Upper lobe of right lung (tissue), 1 donor: Measurements from ENCODE around the gene SLC13A1. TPM values are rescaled to one million over a fixed set of nuclear protein-coding genes. Genes with fewer than 3 reads are reported as not detected.
"Not testable (repeated sequence)": the region's sequence is repeated elsewhere in the genome, so short reads cannot be mapped to it uniquely, and the experiment has no call there.

Source experiments
- ATAC-seq: fragments of 200-7000 bp; cut with Tn5 transposase; one replicate; pipeline ENCODE4 v1.9.1; 2020; ENCODE audit warnings: mild to moderate bottlenecking, moderate library complexity
- DNase-seq: peaks from one replicate; pipeline ENCODE4 v3.0.0-alpha.2; 2020
- H3K27ac ChIP-seq: fragments of 200-600 bp; one replicate; pipeline ENCODE4 v1.8.0; 2022
- H3K27me3 ChIP-seq: fragments of 200-600 bp; one replicate; pipeline ENCODE4 v1.8.0; 2022; ENCODE audit warnings: mild to moderate bottlenecking
- H3K36me3 ChIP-seq: fragments of 200-600 bp; one replicate; pipeline ENCODE4 v1.8.0; 2022
- H3K4me1 ChIP-seq: fragments of 200-600 bp; one replicate; pipeline ENCODE4 v1.8.0; 2022
- H3K4me3 ChIP-seq: fragments of 200-600 bp; one replicate; pipeline ENCODE4 v1.8.0; 2022; ENCODE audit warnings: mild to moderate bottlenecking
- H3K9me3 ChIP-seq: fragments of 200-600 bp; one replicate; pipeline ENCODE4 v1.8.0; 2022
- intact Hi-C: fragments of 100-400 bp; cut with DNase I; formaldehyde crosslinking; loops from one replicate; pipeline ENCODE4 v1.11.0; 2022
- total RNA-seq: library from RNA; stranded (reverse); fragmentation: NEBNext Ultra II Directional; extraction: Animal tissue kit (Norgen Biotek cat#: 25700); gene quantifications from one replicate; pipeline ENCODE4 v1.2.1, GENCODE V29; 2021
- TF ChIP-seq, protein P1 (sequence below): fragments of 200-600 bp; IDR thresholded peaks from one replicate; pipeline ENCODE4 v1.8.0; 2022; ENCODE audit warnings: antibody characterized with exemption
- donor health status: DM: no; HTN: yes; CAD: no; lungs with severe emphysema.

Gene SLC13A1
- total RNA-seq, 1 donor from 2014 or later: not detected

DNA sequence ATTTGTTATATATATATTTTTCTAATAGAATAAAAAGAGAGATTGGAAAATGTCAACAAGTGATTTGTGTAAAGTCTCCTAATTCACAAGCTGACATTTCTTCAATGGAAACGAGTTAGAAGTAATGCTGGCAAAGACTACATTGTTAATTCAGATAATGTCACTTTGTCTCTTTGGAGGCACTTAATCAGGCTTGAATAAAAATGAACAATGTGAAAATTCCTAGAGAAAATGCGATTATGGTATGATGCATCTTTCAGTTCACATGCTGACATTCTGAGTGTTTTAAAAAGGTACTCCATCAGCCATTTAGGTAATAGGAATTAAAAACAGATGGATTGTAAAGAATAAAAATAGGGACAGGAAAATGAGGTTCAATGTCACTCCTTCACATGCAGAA lies 100.1 kb downstream of the SLC13A1 start:
- Histone ChIP-seq H3K4me3 (no peak overlapping the region), H3K27ac (no peak overlapping the region), H3K36me3 (no peaks in the 10 kb centered on the region), H3K27me3 (no peaks in the 10 kb centered on the region), H3K4me1 (no peaks in the 10 kb centered on the region), H3K9me3 (no peaks in the 10 kb centered on the region)
- TF ChIP-seq, protein P1, sequence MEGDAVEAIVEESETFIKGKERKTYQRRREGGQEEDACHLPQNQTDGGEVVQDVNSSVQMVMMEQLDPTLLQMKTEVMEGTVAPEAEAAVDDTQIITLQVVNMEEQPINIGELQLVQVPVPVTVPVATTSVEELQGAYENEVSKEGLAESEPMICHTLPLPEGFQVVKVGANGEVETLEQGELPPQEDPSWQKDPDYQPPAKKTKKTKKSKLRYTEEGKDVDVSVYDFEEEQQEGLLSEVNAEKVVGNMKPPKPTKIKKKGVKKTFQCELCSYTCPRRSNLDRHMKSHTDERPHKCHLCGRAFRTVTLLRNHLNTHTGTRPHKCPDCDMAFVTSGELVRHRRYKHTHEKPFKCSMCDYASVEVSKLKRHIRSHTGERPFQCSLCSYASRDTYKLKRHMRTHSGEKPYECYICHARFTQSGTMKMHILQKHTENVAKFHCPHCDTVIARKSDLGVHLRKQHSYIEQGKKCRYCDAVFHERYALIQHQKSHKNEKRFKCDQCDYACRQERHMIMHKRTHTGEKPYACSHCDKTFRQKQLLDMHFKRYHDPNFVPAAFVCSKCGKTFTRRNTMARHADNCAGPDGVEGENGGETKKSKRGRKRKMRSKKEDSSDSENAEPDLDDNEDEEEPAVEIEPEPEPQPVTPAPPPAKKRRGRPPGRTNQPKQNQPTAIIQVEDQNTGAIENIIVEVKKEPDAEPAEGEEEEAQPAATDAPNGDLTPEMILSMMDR: no peak
- no peak for ATAC-seq
- DNase-seq: no peak
- intact Hi-C loops: no loop called here

DNA sequence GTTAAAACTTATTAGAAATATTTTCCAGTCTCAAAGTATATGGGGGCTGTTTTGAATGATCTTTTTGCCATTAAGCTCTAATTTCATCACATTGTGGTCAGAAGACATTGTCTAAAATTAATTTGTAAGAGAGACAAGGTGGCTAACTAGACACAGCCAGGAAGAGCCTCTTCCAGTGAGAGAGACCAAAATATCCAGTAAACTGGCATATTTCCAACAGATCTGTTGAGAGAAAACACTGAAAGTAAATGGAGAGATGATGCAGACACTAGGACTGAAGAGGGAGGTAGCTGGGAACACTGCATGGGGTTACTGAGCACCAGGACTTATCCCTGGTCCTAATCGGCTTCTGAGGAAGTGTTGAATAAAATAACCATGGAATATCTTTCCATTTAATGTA lies 102.8 kb downstream of the SLC13A1 start:
- intact Hi-C loops: no loop called here
- Histone ChIP-seq H3K4me1 (no peaks in the 10 kb centered on the region), H3K9me3 (no peaks in the 10 kb centered on the region), H3K36me3 (no peaks in the 10 kb centered on the region), H3K27ac (no peak overlapping the region), H3K27me3 (no peaks in the 10 kb centered on the region), H3K4me3 (no peak overlapping the region)
- DNase-seq: no peak
- no peak for ATAC-seq
- TF ChIP-seq, protein P1: no peak

DNA sequence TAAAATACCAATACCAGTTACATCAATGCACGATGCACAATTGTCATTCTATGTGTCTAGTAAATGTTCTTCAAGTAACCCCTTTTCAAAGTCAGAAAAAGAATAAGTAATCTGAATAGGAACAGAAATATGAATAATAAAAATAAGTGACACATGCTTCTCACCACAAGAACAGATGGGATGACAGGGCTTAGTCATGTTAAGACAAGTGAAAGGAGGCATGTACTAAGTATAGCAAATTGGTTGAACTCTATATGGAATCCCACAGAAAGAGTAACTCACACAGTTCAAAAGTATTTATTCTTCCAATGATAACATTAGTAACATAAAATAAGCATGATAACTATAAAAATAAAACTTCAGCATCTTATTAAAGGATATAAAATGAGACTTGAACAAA lies 103.3 kb downstream of the SLC13A1 start:
- no peak for DNase-seq
- no peak for ATAC-seq
- H3K27me3 ChIP-seq: no peaks in the 10 kb centered on the region
- TF ChIP-seq, protein P1: no peak
- H3K4me3 ChIP-seq: no peak overlapping the region
- H3K36me3 ChIP-seq: no peaks in the 10 kb centered on the region
- intact Hi-C loops: no loop called here
- H3K27ac ChIP-seq: no peak overlapping the region
- no peaks in the 10 kb centered on the region for H3K9me3 ChIP-seq
- H3K4me1 ChIP-seq: no peaks in the 10 kb centered on the region

DNA sequence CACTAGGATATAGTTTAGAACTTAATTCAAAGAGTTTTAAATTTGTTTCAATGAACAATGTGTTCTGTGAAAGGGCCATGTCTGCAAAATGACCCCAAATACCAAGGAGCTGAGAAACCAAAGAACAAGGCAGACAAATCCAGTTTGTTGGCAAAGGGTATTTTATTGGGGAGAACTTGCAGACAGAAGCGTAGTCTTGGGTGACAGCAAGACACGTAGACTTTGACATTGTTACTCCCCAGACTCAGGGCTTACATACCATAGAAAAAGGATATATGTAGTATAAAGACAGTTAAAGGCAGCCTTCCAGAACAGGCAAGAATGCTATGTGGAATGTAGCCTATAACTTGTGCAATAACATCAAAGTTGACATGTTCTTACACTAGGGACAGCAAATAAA lies 109.3 kb downstream of the SLC13A1 start:
- Histone ChIP-seq H3K4me3 (no peak overlapping the region), H3K27me3 (no peaks in the 10 kb centered on the region), H3K9me3 (no peaks in the 10 kb centered on the region), H3K27ac (no peak overlapping the region), H3K4me1 (no peaks in the 10 kb centered on the region), H3K36me3 (no peaks in the 10 kb centered on the region)
- DNase-seq (no peak), ATAC-seq (no peak)
- TF ChIP-seq, protein P1: no peak
- intact Hi-C loops: no loop called here

DNA sequence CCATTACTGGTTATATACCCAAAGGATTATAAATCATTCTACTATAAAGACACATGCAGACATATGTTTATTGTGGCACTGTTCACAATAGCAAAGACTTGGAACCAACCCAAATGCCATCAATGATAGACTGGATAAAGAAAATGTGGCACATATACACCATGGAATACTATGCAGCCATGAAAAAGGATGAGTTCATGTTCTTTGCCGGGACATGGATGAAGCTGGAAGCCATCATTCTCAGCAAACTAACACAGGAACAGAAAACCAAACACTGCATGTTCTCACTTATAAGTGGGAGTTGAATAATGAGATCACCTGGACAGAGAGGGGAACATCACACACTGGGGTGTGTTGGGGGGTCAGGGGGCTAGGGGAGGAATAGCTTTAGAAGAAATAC lies 112.9 kb downstream of the SLC13A1 start:
- H3K4me1 ChIP-seq, H3K4me3 ChIP-seq, intact Hi-C loops, H3K9me3 ChIP-seq, ATAC-seq, H3K27ac ChIP-seq, DNase-seq, H3K36me3 ChIP-seq, H3K27me3 ChIP-seq: not testable (repeated sequence)

DNA sequence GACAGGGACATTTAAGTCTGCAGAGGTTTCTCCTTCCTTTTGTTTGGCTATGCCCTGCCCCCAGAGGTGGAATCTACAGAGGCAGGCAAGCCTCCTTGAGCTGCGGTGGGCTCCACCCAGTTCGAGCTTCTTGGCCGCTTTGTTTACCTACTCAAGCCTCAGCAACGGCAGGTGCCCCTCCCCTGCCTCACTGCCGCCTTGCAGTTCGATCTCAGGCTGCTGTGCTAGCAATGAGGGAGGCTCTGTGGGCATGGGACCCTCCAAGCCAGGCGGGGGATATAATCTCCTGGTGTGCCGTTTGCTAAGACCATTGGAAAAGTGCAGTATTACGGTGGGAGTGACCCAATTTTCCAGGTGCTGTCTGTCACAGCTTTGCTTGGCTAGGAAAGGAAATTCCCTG lies 114.9 kb downstream of the SLC13A1 start:
- H3K27me3 ChIP-seq, H3K36me3 ChIP-seq, H3K9me3 ChIP-seq, H3K4me3 ChIP-seq, H3K27ac ChIP-seq, H3K4me1 ChIP-seq, intact Hi-C loops, ATAC-seq, DNase-seq: not testable (repeated sequence)

DNA sequence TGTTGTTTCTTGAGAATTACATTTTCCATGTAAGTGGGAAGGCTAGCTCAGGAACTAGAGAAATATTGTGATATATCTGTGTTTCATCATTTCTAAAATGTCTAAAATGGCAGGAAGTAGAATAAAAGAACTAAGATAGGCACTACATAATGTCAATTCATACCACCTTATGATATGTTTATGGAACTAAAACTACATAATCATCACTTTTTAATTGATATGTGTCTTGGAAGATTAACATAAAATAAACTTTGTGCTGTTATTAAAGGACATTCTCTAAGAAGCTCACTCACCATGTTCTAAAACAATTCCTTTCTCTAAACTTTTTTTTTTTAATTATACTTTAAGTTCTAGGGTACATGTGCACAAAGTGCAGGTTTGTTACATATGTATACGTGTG lies 120.7 kb downstream of the SLC13A1 start:
- no peak for DNase-seq
- Histone ChIP-seq H3K9me3 (peaks cover 3% of the 10 kb centered on the region), H3K4me3 (no peak overlapping the region), H3K27ac (no peak overlapping the region), H3K36me3 (no peaks in the 10 kb centered on the region), H3K4me1 (no peaks in the 10 kb centered on the region), H3K27me3 (no peaks in the 10 kb centered on the region)
- no peak for ATAC-seq
- intact Hi-C loops: no loop called here
- TF ChIP-seq, protein P1: no peak
